K562 (cell line): ENCODE data around the gene PDE11A. TPM values are rescaled to one million over a fixed set of nuclear protein-coding genes. Genes with fewer than 3 reads are reported as not detected.

Experiments used
- E2F3 ChIP-seq: fragments of 250-450 bp; sonication (Bioruptor Pico); IDR thresholded peaks from 2 replicates; pipeline ENCODE4 v1.4.0; 2020; ENCODE audit warnings: mild to moderate bottlenecking
- EHMT2 ChIP-seq: fragments of 450-650 bp; IDR thresholded peaks from 2 replicates; pipeline ENCODE4 v1.6.1; 2018; ENCODE audit warnings: antibody characterized with exemption
- FOXK2 ChIP-seq, 2 experiments: fragments of 450-650 bp; IDR thresholded peaks in 1 of 2; conservative IDR thresholded peaks in 1 of 2; 2 replicates each; pipeline ENCODE4 v1.6.1; 2016; ENCODE audit warnings: low read depth in 2 of 2, mild to moderate bottlenecking in 1 of 2
- MGA ChIP-seq: fragments of 450-650 bp; IDR thresholded peaks from 2 replicates; pipeline ENCODE4 v1.6.1; 2016; ENCODE audit warnings: mild to moderate bottlenecking, moderate library complexity
- POLR2G ChIP-seq: fragments of 200-400 bp; formaldehyde crosslinking; IDR thresholded peaks from 2 replicates; pipeline ENCODE4 v1.6.1; 2017; ENCODE audit warnings: low read depth, mild to moderate bottlenecking, antibody characterized with exemption, low read length, moderate library complexity
- ZNF644 ChIP-seq: fragments of 200-800 bp; sonication (Bioruptor generic); IDR thresholded peaks from 2 replicates; pipeline ENCODE4 v1.6.1; 2016; ENCODE audit warnings: low read depth, missing genetic modification characterization, missing compliant biosample characterization
- polyA plus RNA-seq, 8 experiments: library from polyadenylated mRNA; depleted of rRNA in 4 of 8; stranded (reverse) in 5 of 8; unstranded in 3 of 8; fragments of >200 nt; fragmentation: Nextera tagmentation in 2 of 8; fragmentation: Illumina TruSeq in 1 of 8; extraction: Ambion mirVana in 2 of 8; extraction: Trizol in 1 of 8; gene quantifications; 2 replicates each; pipeline versions ENCODE4 v1.2.1 to v1.2.3, GENCODE V29; 2011 to 2014; ENCODE audit warnings: inconsistent platforms in 1 of 8, missing spikeins in 1 of 8
- total RNA-seq, 7 experiments: library from RNA; depleted of rRNA in 6 of 7; stranded (reverse); fragments of >200 nt in 6 of 7; fragmentation: Illumina TruSeq in 2 of 7; extraction: Trizol in 2 of 7; gene quantifications; 2 replicates each; pipeline versions ENCODE4 v1.2.1 to v1.2.3, GENCODE V29; 2011 to 2021; ENCODE audit warnings: low replicate concordance in 1 of 7

Gene PDE11A
- total and polyA plus RNA-seq, 9 of the 15 experiments (the other 6 are each of a cell fraction or from before 2014, with no cell fraction given): 3.2 to 22.1 (median 5.7) TPM

DNA sequence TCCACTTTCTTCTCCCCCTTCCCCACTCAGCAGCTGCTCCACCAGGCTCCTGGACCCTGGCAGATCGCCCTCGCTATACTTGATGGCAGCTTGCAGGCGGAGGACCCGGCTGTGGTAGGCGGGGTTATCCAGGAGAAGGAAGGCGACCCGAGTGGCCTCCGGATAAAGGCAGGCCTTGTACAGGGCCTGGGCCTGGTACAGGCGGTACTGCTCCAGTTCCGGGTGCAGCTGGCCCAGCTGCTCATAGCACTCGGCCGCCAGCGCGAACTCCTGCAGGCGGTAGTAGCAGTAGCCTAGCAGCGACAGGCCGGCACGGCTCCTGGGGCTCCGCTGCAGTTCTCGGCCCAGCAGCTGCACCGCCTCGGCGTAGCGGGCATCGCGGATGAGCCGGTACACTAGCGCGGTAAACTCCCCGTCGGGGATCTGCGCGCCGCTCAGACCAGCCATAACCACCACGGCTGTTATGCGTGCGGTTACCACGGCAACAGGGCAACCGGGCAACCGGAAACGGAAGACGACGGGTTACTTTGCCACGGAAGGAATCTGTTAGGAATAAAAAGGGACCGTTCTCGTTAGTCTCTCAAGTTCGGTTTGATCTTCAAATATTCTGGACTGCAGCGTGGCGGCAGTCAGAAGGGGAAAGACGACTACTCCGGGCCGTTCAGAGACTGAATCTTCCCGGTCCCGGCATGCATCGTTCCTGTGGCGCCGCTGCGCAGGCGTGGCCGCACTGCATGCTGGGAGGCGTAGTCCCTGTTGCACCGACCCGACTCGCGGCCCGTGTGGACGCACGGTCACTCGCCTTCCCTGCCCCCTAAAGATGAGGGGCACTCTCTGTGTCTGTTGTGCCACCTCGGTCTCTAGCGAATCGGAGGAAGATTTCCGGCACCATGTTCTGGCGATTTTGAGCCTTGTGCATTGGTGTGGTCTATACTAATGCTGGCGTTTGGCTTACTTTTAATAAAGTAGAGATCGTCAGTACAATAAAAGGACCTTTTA is 454.0 kb downstream of the PDE11A start (continued):
- TF ChIP-seq MGA: peak; percentile 82
- 0 out of 2 replicates have a peak, but pooled peaks have one; percentile 18 for TF ChIP-seq E2F3 (CRISPR knock-in tag)
- peak; percentile 88 for TF ChIP-seq POLR2G
- peak; percentile 83; the same call in 1 of the 2 replicates for TF ChIP-seq ZNF644 (tag)
- no peak for TF ChIP-seq EHMT2
- peak in 1 of 2 experiments; percentile 67; a peak in 3 of 4 replicates for TF ChIP-seq FOXK2 (conservative IDR thresholded peaks at IDR 0.05 in 1 of 2, IDR thresholded peaks at IDR 0.05 in 1 of 2; ENCODE audit: low read depth in 2 of 2)
